Trophoblast cell (in vitro differentiated cells and primary cell): Measurements from ENCODE around the gene PCDH20.

Experiments
- DNase-seq, 2 donors: peaks; one replicate each; pipeline ENCODE4 v3.0.0-alpha.2; 2016
- H2AFZ ChIP-seq: 2 replicates; pipeline ENCODE4 v1.6.1; 2013; ENCODE audit warnings: low read length, moderate library complexity, mild to moderate bottlenecking; ENCODE audit not compliant: insufficient read depth, poor library complexity
- H2AK5ac ChIP-seq: 2 replicates; pipeline ENCODE4 v1.6.1; 2013; ENCODE audit warnings: mild to moderate bottlenecking, low read length
- H2BK120ac ChIP-seq: 2 replicates; pipeline ENCODE4 v1.6.1; 2013; ENCODE audit warnings: low read length, mild to moderate bottlenecking, moderate library complexity; ENCODE audit not compliant: insufficient read depth, poor library complexity
- H2BK12ac ChIP-seq: 2 replicates; pipeline ENCODE4 v1.6.1; 2013; ENCODE audit warnings: mild to moderate bottlenecking, low read length, moderate library complexity
- H2BK5ac ChIP-seq: 2 replicates; pipeline ENCODE4 v1.6.1; 2013; ENCODE audit warnings: low read length, low read depth, moderate library complexity, mild to moderate bottlenecking; ENCODE audit not compliant: poor library complexity
- H3K14ac ChIP-seq: 2 replicates; pipeline ENCODE4 v1.6.1; 2013; ENCODE audit warnings: mild to moderate bottlenecking, low read length
- H3K18ac ChIP-seq: 2 replicates; pipeline ENCODE4 v1.6.1; 2013; ENCODE audit warnings: mild to moderate bottlenecking, low read length
- H3K23ac ChIP-seq: 2 replicates; pipeline ENCODE4 v1.6.1; 2013; ENCODE audit warnings: low read length
- H3K27ac ChIP-seq: 2 replicates; pipeline ENCODE4 v1.5.1; 2013; ENCODE audit warnings: low read depth, mild to moderate bottlenecking, inconsistent platforms, low read length, moderate library complexity
- H3K27me3 ChIP-seq: 2 replicates; pipeline ENCODE4 v1.6.1; 2013; ENCODE audit warnings: inconsistent platforms, mild to moderate bottlenecking, low read length, moderate library complexity; ENCODE audit not compliant: insufficient read depth
- H3K36me3 ChIP-seq, 2 experiments: 1 replicate in 1 of 2; 2 replicates in 1 of 2; pipeline ENCODE4 v1.6.1; 2013; ENCODE audit warnings: low read length in 2 of 2, mild to moderate bottlenecking in 2 of 2, moderate library complexity in 1 of 2; ENCODE audit not compliant: insufficient read depth in 2 of 2, control insufficient read depth in 1 of 2
- H3K4ac ChIP-seq: 2 replicates; pipeline ENCODE4 v1.6.1; 2013; ENCODE audit warnings: low read depth, mild to moderate bottlenecking, low read length, moderate library complexity
- H3K4me1 ChIP-seq, 2 experiments: 1 replicate in 1 of 2; 2 replicates in 1 of 2; pipeline ENCODE4 v1.6.1; 2013; ENCODE audit warnings: low read length in 2 of 2, mild to moderate bottlenecking in 2 of 2, moderate library complexity in 1 of 2; ENCODE audit not compliant: insufficient read depth in 2 of 2, control insufficient read depth in 1 of 2
- H3K4me2 ChIP-seq: 2 replicates; pipeline ENCODE4 v1.6.1; 2013; ENCODE audit warnings: inconsistent platforms, mild to moderate bottlenecking, low read length, moderate library complexity
- H3K4me3 ChIP-seq: 2 replicates; pipeline ENCODE4 v1.5.1; 2013; ENCODE audit warnings: mild to moderate bottlenecking, low read depth, low read length, inconsistent platforms
- H3K79me1 ChIP-seq: one replicate; pipeline ENCODE4 v1.6.1; 2013; ENCODE audit warnings: low read length
- H3K79me2 ChIP-seq: 2 replicates; pipeline ENCODE4 v1.6.1; 2013; ENCODE audit warnings: low read length, mild to moderate bottlenecking; ENCODE audit not compliant: control insufficient read depth, insufficient read depth, poor library complexity
- H3K9ac ChIP-seq: 2 replicates; pipeline ENCODE4 v1.6.1; 2013; ENCODE audit warnings: mild to moderate bottlenecking, low read length
- H3K9me3 ChIP-seq: 2 replicates; pipeline ENCODE4 v1.6.1; 2013; ENCODE audit warnings: low read depth, mild to moderate bottlenecking, control low read depth, inconsistent platforms, low read length; ENCODE audit not compliant: insufficient read depth
- H4K12ac ChIP-seq: 2 replicates; pipeline ENCODE4 v1.6.1; 2013; ENCODE audit warnings: low read depth, mild to moderate bottlenecking, low read length, moderate library complexity
- H4K8ac ChIP-seq: 2 replicates; pipeline ENCODE4 v1.6.1; 2013; ENCODE audit warnings: low read depth, mild to moderate bottlenecking, low read length, moderate library complexity
- H4K91ac ChIP-seq: one replicate; pipeline ENCODE4 v1.6.1; 2013; ENCODE audit warnings: low read depth, mild to moderate bottlenecking, low read length, moderate library complexity
- WGBS: extraction: QIAGEN DNeasy Blood & Tissue Kit; methylation state at CpG from one replicate; pipeline ENCODE4 v1.1.7; 2013; ENCODE audit warnings: missing lambda C conversion rate; ENCODE audit not compliant: insufficient read length, insufficient coverage; ENCODE audit errors: extremely low coverage; 5-methylcytosine and 5-hydroxymethylcytosine counted together

PCDH20 gene

DNA sequence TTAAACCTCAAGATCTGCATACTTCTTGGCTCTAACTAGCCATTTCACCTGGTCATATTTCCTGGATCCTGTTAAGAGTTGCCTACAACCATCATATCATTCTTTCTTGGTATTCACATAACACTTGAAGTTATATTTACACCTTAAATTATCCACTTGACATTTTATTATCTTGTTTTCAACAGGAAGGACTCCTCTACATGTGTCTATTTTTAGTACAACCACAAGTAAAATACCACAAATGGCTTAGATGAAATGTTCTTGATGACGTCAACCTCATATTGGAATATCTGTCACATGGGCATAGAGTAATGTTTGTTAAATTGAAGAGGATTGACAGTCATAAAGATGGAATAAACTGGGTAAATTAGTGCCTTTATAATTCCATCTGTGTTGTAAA lies 9.4 kb downstream of the PCDH20 start:
- no peak overlapping the region for H3K4me2 ChIP-seq
- H3K4me1 ChIP-seq, result no peaks in the 10 kb centered on the region
- H3K4me3 ChIP-seq, result no peak overlapping the region
- H3K27me3 ChIP-seq, result no peaks in the 10 kb centered on the region
- no peaks in the 10 kb centered on the region for H3K79me2 ChIP-seq
- no peaks in the 10 kb centered on the region for H3K79me1 ChIP-seq
- no peak overlapping the region for H3K14ac ChIP-seq
- no peak overlapping the region for H2BK5ac ChIP-seq
- no peak overlapping the region for H3K27ac ChIP-seq
- no peak overlapping the region for H4K8ac ChIP-seq
- H2AFZ ChIP-seq, result no peak overlapping the region
- no peak overlapping the region for H2BK12ac ChIP-seq
- H3K9ac ChIP-seq, result no peak overlapping the region
- no peaks in the 10 kb centered on the region for H3K9me3 ChIP-seq
- H3K4ac ChIP-seq, result no peak overlapping the region
- no peak overlapping the region for H2AK5ac ChIP-seq
- H3K23ac ChIP-seq, result no peak overlapping the region
- WGBS, result no CpG with 5 or more reads among the region's 1 CpG
- no peaks in the 10 kb centered on the region for H3K36me3 ChIP-seq
- no peak overlapping the region for H3K18ac ChIP-seq
- H4K91ac ChIP-seq, result no peak overlapping the region
- no peak overlapping the region for H4K12ac ChIP-seq
- DNase-seq, result no peak
- no peak overlapping the region for H2BK120ac ChIP-seq

DNA sequence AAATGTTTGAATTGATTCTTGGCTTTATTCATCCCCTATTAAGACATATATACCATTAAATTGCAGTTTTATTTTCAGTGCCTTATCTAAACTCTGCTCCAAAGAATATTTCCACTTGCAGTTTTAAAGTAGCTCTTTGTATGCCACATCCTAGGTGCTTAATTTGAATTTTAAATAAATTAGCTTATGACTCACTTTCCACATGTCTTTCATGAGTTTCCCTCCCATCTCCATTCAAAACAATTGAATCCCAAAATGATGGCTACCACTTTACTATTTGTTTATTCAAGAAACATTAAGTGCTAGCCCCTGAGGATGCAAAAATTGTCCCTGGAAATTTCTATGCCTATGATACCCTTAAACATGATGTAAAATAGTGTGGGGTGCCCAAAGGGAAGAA lies 19.5 kb downstream of the PCDH20 start:
- Histone ChIP-seq H4K8ac (no peak overlapping the region), H3K79me1 (no peaks in the 10 kb centered on the region), H4K91ac (no peak overlapping the region), H3K9me3 (no peaks in the 10 kb centered on the region), H2AK5ac (no peak overlapping the region), H3K18ac (no peak overlapping the region), H3K14ac (no peak overlapping the region), H2BK5ac (no peak overlapping the region), H2BK12ac (no peak overlapping the region), H3K36me3 (no peaks in the 10 kb centered on the region), H3K27ac (no peak overlapping the region), H2BK120ac (no peak overlapping the region), H3K4me2 (no peak overlapping the region), H2AFZ (no peak overlapping the region), H3K4me3 (no peak overlapping the region), H4K12ac (no peak overlapping the region), H3K9ac (no peak overlapping the region), H3K27me3 (no peaks in the 10 kb centered on the region), H3K79me2 (no peaks in the 10 kb centered on the region), H3K23ac (no peak overlapping the region), H3K4me1 (no peaks in the 10 kb centered on the region), H3K4ac (no peak overlapping the region)
- no peak for DNase-seq

- no peaks in the 10 kb centered on the region for H3K79me2 ChIP-seq
- H3K9me3 ChIP-seq, result no peaks in the 10 kb centered on the region
- no peak overlapping the region for H2BK120ac ChIP-seq
- DNase-seq, result no peak
- no peak overlapping the region for H2AFZ ChIP-seq
- no peak overlapping the region for H3K4me2 ChIP-seq
- H2BK5ac ChIP-seq, result no peak overlapping the region
- no peak overlapping the region for H4K12ac ChIP-seq
- H3K4me1 ChIP-seq, result no peaks in the 10 kb centered on the region
- H3K27ac ChIP-seq, result no peak overlapping the region
- no peaks in the 10 kb centered on the region for H3K27me3 ChIP-seq
- no peaks in the 10 kb centered on the region for H3K79me1 ChIP-seq
- no peak overlapping the region for H3K9ac ChIP-seq
- no CpG with 5 or more reads among the region's 7 CpGs for WGBS
- H2BK12ac ChIP-seq, result no peak overlapping the region
- no peak overlapping the region for H4K8ac ChIP-seq
- H3K18ac ChIP-seq, result no peak overlapping the region
- H3K4ac ChIP-seq, result no peak overlapping the region
- no peak overlapping the region for H4K91ac ChIP-seq
- H3K14ac ChIP-seq, result no peak overlapping the region
- no peaks in the 10 kb centered on the region for H3K36me3 ChIP-seq
- no peak overlapping the region for H3K23ac ChIP-seq
- H3K4me3 ChIP-seq, result no peak overlapping the region
- H2AK5ac ChIP-seq, result no peak overlapping the region
These were observed 24.2 kb downstream of the PCDH20 start for GRCh38 chr13:61391426-61391825.

DNA sequence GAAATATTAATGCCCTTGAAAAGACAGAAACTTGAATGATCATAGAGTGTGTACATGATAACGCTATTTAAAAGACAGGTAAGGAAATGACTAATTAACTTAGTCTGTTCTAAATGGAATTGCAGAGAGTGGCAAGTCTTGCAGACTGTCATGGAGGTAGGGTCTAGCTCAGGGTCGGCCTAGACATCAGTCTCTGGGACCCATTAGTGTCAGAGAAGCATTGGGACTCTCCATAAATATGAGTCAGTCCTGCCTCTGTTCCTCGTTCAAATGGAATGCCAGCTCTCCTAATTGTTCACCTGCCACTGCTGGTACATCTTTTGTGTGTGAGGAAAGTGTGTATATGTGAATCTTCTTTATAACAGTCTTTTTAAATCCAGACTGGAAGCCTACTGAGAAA lies 28.0 kb downstream of the PCDH20 start:
- no CpG with 5 or more reads among the region's 3 CpGs for WGBS
- Histone ChIP-seq H2AK5ac (no peak overlapping the region), H3K4me2 (no peak overlapping the region), H2AFZ (no peak overlapping the region), H3K79me1 (no peaks in the 10 kb centered on the region), H3K36me3 (no peaks in the 10 kb centered on the region), H3K9me3 (no peaks in the 10 kb centered on the region), H4K8ac (no peak overlapping the region), H3K23ac (no peak overlapping the region), H3K18ac (no peak overlapping the region), H3K4me1 (no peaks in the 10 kb centered on the region), H2BK5ac (no peak overlapping the region), H2BK12ac (no peak overlapping the region), H3K27ac (no peak overlapping the region), H3K9ac (no peak overlapping the region), H4K91ac (no peak overlapping the region), H3K4ac (no peak overlapping the region), H3K27me3 (no peaks in the 10 kb centered on the region), H3K79me2 (no peaks in the 10 kb centered on the region), H3K14ac (no peak overlapping the region), H4K12ac (no peak overlapping the region), H2BK120ac (no peak overlapping the region), H3K4me3 (no peak overlapping the region)
- DNase-seq, result no peak

DNA sequence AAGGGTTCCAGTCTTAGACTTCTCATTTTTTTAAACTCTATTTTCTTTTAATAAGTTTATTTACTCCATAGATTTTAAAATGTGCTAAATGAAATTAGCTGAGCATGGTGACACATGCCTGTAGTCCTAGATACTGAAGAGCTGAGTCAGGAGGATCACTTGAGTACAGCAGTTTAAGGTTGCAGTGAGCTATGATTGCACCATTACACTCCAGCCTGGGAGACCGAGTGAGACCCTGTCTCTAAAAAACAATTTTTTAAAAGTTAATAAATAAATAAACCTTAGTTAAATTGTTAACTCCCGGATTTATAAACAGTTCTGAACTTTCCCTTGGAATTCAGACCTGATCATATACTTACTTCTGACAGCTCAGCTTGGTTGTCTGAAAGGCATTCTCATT lies 32.5 kb downstream of the PCDH20 start:
- Histone ChIP-seq H2AK5ac (no peak overlapping the region), H3K4me1 (no peaks in the 10 kb centered on the region), H3K79me1 (no peaks in the 10 kb centered on the region), H4K8ac (no peak overlapping the region), H3K79me2 (no peaks in the 10 kb centered on the region), H4K91ac (no peak overlapping the region), H3K9ac (no peak overlapping the region), H2BK120ac (no peak overlapping the region), H3K9me3 (no peaks in the 10 kb centered on the region), H2BK5ac (no peak overlapping the region), H3K23ac (no peak overlapping the region), H3K27ac (no peak overlapping the region), H2AFZ (no peak overlapping the region), H3K4me3 (no peak overlapping the region), H3K18ac (no peak overlapping the region), H3K27me3 (no peaks in the 10 kb centered on the region), H3K4me2 (no peak overlapping the region), H3K4ac (no peak overlapping the region), H3K36me3 (no peaks in the 10 kb centered on the region), H3K14ac (no peak overlapping the region), H2BK12ac (no peak overlapping the region), H4K12ac (no peak overlapping the region)
- DNase-seq, result no peak
- no CpG with 5 or more reads among the region's 2 CpGs for WGBS
